PFSK-1 (cell line): Measurements from ENCODE around the gene GSX1.

Experiments used
- FOXP2 ChIP-seq: optimal IDR thresholded peaks from 2 replicates; pipeline ENCODE3; 2011; ENCODE audit warnings: borderline replicate concordance, control low read depth, inconsistent platforms; ENCODE audit not compliant: insufficient read depth; ENCODE audit errors: extremely low read length, extremely low read depth
- POLR2AphosphoS5 ChIP-seq: IDR thresholded peaks from 2 replicates; pipeline ENCODE4 v1.6.1; 2012; ENCODE audit warnings: low read depth, mild to moderate bottlenecking, control low read depth, low read length, moderate library complexity
- SIN3A ChIP-seq: IDR thresholded peaks from 2 replicates; pipeline ENCODE4 v1.6.1; 2012; ENCODE audit warnings: mild to moderate bottlenecking, low read length, moderate library complexity, borderline replicate concordance; ENCODE audit not compliant: insufficient read depth
- TAF1 ChIP-seq: IDR thresholded peaks from 2 replicates; pipeline ENCODE4 v1.6.1; 2012; ENCODE audit warnings: low read length, control low read depth, borderline replicate concordance; ENCODE audit not compliant: insufficient read depth
- TF ChIP-seq, protein P1 (sequence below), 2 experiments: IDR thresholded peaks; 2 replicates each; pipeline versions ENCODE4 v1.6.1 to v1.8.0; 2011 to 2012; ENCODE audit warnings: low read depth in 2 of 2, low read length in 2 of 2, control low read depth in 1 of 2, inconsistent platforms in 1 of 2, mild to moderate bottlenecking in 1 of 2, moderate library complexity in 1 of 2; ENCODE audit not compliant: insufficient read depth in 1 of 2

GSX1 gene

DNA sequence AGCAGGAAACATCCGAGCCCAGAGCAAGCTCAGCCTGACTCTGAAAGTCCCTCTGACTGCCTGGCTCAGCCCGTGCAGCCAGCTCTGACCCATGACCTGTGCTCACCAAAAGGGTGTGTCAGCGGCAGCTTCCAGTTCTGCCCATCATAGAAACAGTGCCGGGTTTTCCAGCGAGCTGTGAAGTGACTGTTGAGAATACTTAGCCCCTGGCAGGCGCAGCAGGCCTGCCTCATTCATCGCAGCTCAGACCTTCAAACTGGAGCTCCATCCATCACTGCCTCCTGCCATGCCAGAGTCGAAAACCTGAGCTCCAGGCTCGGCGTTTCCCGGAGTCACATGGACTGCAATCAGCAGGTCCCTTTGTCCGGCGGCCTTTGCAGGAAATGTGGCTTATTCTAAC lies 16.3 kb upstream of the GSX1 start:
- TF ChIP-seq SIN3A = no peak
- TF ChIP-seq TAF1 = no peak

DNA sequence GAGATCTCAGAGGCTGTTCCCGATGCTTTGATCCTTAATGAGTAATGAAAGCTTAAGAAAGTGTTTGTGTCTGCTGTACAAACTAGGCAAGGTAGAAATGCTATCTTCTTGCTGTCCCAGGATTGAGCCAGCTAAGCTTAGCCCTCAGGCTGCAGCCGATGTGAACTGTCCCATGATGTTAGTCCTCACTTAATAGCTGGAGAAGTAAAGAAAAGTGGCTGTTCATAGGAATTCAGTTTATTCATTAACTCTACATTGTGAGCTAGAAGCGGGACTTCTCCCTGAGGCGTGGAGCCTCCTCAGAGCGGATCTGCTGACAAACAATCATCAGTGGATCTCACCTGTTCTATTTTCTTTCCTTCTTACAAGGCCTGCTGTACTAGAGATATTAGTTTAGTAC lies 10.1 kb upstream of the GSX1 start:
- TF ChIP-seq FOXP2 (no peak), POLR2AphosphoS5 (no peak), SIN3A (no peak), TAF1 (no peak)
- TF ChIP-seq, protein P1, sequence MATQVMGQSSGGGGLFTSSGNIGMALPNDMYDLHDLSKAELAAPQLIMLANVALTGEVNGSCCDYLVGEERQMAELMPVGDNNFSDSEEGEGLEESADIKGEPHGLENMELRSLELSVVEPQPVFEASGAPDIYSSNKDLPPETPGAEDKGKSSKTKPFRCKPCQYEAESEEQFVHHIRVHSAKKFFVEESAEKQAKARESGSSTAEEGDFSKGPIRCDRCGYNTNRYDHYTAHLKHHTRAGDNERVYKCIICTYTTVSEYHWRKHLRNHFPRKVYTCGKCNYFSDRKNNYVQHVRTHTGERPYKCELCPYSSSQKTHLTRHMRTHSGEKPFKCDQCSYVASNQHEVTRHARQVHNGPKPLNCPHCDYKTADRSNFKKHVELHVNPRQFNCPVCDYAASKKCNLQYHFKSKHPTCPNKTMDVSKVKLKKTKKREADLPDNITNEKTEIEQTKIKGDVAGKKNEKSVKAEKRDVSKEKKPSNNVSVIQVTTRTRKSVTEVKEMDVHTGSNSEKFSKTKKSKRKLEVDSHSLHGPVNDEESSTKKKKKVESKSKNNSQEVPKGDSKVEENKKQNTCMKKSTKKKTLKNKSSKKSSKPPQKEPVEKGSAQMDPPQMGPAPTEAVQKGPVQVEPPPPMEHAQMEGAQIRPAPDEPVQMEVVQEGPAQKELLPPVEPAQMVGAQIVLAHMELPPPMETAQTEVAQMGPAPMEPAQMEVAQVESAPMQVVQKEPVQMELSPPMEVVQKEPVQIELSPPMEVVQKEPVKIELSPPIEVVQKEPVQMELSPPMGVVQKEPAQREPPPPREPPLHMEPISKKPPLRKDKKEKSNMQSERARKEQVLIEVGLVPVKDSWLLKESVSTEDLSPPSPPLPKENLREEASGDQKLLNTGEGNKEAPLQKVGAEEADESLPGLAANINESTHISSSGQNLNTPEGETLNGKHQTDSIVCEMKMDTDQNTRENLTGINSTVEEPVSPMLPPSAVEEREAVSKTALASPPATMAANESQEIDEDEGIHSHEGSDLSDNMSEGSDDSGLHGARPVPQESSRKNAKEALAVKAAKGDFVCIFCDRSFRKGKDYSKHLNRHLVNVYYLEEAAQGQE (IDR thresholded peaks at IDR 0.05; ENCODE audit: insufficient read depth in 1 of 2, low read depth in 2 of 2, low read length in 2 of 2) = no peak

DNA sequence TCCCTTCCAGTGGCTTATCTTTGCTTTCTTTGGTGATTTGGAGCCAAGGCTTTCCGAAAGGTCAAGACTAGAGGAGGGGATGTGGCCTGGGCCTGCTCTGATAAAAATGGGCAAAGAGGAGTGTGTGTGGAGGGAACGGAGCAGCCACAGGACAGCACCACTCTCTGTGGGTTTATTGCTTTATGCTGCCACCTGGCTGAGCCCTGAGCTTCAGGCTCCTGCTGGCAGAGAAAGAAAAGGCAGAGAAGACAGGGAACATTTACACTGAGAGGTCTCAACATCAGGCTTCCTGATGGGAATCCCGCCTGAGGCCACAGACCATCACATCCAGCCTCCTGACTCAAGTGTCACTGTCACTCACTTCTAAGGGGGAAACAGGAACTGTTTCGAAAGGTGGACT lies 9.2 kb upstream of the GSX1 start:
- TF ChIP-seq TAF1 (no peak), POLR2AphosphoS5 (no peak), SIN3A (no peak), FOXP2 (no peak)
- TF ChIP-seq, protein P1 (IDR thresholded peaks at IDR 0.05; ENCODE audit: insufficient read depth in 1 of 2, low read depth in 2 of 2, low read length in 2 of 2) = no peak

DNA sequence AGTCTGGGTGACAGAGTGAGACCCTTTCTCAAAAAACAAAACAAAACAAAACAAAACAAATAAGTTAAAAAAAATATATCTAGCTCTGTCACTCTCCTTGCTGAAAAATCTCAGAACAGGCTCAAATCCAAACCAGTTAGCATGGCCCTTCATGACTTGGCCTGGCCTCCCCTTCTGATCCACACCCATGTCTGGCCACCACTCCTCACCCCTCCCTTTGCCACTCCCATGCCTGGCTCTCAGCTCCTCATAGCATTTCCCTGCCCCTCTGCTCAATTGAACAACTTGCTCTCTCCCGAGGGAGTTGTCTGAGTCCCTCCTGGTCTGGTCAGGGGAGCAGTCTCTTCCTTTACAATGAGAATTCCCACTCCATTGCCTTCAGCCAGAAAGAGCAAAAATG lies 4.0 kb upstream of the GSX1 start:
- TF ChIP-seq, protein P1 (IDR thresholded peaks at IDR 0.05; ENCODE audit: insufficient read depth in 1 of 2, low read depth in 2 of 2, low read length in 2 of 2) = no peak
- TF ChIP-seq TAF1 (no peak), POLR2AphosphoS5 (no peak), FOXP2 (no peak), SIN3A (no peak)

DNA sequence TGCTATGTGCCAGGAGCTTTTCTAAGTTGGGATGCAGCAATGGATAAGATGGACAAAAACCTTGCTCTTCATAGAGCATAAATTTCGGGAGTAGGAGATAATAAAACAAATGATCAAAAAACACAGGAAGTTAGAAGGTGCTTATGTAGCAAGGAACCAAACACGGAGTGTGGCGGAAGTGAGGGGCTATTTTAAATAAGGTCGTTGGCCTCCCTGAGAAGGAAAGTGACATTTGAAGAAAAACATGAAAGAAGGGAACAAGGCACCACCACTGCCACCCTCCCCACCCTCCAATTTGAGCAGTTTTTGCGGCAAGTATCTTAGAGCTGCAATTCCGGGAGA lies 3.2 kb upstream of the GSX1 start:
- TF ChIP-seq SIN3A = no peak
- no peak for TF ChIP-seq POLR2AphosphoS5
- TF ChIP-seq, protein P1 (IDR thresholded peaks at IDR 0.05; ENCODE audit: insufficient read depth in 1 of 2, low read depth in 2 of 2, low read length in 2 of 2) = no peak
- TF ChIP-seq TAF1 = no peak
- no peak for TF ChIP-seq FOXP2
